ENCODE results near the gene SIGLEC10.

DNA sequence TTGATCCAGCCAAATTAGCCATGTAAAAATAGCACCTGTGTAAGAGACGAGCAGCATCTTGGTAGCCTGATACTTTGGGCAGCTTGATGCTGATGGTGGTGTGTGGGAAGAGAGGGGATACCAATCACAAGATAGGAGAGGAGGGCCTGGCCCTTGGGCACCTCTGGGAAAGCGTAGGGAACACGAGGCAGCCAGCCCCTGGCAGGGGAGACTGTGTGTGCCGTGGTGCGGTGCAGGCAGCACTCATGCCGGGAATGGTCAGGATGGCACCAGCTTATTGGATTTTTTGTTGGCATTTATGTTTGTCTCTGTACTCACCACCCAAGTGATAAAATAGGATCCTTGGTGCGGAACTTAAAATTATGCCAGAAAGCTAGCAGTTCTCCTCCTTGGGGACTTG is 30.6 kb upstream of the SIGLEC10 start:
- TF ChIP-seq CTCF (IDR thresholded peaks at IDR 0.05; ENCODE audit: borderline replicate concordance, extremely low read depth, low read length, poor library complexity, severe bottlenecking): no peak
- TF ChIP-seq EZH2 (IDR thresholded peaks at IDR 0.05; ENCODE audit: borderline replicate concordance, low read depth, low read length, severe bottlenecking): no peak

All from DND-41 (cell line).